ENCODE data around the gene CEP112. TPM values are rescaled to one million over a fixed set of nuclear protein-coding genes. Genes with fewer than 3 reads are reported as not detected.

CEP112 gene
- total and polyA plus RNA-seq, 10 of the 15 experiments (the other 5 are each of a cell fraction or from before 2014, with no cell fraction given) = 0.11 to 3.8 (median 0.32) TPM; not detected in 1

DNA sequence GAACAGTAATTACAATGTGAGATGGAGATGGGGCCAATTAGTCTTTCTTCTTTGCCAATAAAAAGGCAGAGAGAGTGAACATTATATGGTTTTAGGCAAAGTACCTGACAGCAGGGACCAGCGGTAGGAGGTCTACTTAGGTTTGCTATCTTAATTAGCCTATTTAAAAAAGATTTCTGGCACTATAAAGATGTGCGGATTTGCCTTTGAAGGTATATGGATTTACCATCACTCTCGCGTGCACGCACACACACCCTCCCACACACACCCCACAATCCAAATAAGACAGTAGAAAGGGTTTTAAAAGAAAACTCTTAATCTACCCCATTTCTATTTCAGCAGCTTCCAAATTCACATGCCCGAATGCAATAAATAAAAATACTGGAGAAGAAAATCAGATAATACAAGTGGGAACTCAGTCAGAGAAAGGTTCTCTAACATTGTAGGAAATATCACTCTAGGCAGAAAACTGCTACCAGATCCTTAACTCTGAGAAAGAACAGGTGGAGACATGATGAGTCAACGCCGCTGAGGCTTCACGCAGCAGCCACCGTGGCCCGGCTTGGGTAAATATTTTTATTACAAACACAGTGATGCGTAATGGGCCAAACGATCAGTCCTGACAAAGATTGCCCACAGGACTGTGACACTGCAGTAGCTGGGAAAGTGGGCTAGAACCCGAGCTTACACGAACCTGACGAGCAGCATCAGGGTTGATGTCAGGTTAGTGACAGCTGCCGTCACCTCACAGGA, 563.9 kb downstream of the CEP112 start:
- in situ Hi-C loops (cut with MboI) = no loop called here
- intact Hi-C loops (cut with micrococcal nuclease; ENCODE audit: unreplicated experiment) = no loop called here
- TF ChIP-seq SMARCA5 (IDR thresholded peaks at IDR 0.05) (no peak), ZNF622 (IDR thresholded peaks at IDR 0.05) (no peak), EP300 (IDR thresholded peaks at IDR 0.05; ENCODE audit: borderline replicate concordance in 1 of 2, control insufficient read depth in 1 of 2, low read depth in 2 of 2, low read length in 2 of 2) (no peak), DPF2 (IDR thresholded peaks at IDR 0.05) (no peak), TCF7 (IDR thresholded peaks at IDR 0.05; ENCODE audit: borderline replicate concordance) (no peak), HDAC6 (IDR thresholded peaks at IDR 0.05; ENCODE audit: unreplicated experiment) (no peak), SP1 (IDR thresholded peaks at IDR 0.05; ENCODE audit: low read depth, low read length) (no peak), YBX1 (IDR thresholded peaks at IDR 0.05) (no peak), ETV6 (conservative IDR thresholded peaks at IDR 0.05 in 1 of 2, IDR thresholded peaks at IDR 0.05 in 1 of 2; ENCODE audit: borderline replicate concordance in 1 of 2, low read depth in 1 of 2) (no peak), RELA (IDR thresholded peaks at IDR 0.05; ENCODE audit: borderline replicate concordance, partially characterized antibody) (no peak)
- TF ChIP-seq, protein P1, sequence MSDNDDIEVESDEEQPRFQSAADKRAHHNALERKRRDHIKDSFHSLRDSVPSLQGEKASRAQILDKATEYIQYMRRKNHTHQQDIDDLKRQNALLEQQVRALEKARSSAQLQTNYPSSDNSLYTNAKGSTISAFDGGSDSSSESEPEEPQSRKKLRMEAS (IDR thresholded peaks at IDR 0.05; ENCODE audit: low read depth, low read length) = no peak
- TF ChIP-seq, protein P2, sequence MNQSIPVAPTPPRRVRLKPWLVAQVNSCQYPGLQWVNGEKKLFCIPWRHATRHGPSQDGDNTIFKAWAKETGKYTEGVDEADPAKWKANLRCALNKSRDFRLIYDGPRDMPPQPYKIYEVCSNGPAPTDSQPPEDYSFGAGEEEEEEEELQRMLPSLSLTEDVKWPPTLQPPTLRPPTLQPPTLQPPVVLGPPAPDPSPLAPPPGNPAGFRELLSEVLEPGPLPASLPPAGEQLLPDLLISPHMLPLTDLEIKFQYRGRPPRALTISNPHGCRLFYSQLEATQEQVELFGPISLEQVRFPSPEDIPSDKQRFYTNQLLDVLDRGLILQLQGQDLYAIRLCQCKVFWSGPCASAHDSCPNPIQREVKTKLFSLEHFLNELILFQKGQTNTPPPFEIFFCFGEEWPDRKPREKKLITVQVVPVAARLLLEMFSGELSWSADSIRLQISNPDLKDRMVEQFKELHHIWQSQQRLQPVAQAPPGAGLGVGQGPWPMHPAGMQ (IDR thresholded peaks at IDR 0.05; ENCODE audit: borderline replicate concordance) = no peak
- H4K20me1 ChIP-seq (ENCODE audit: control insufficient read depth, insufficient read depth) = no peaks in the 10 kb centered on the region
- H3K79me2 ChIP-seq (ENCODE audit: control insufficient read depth, insufficient read depth, low read length) = no peaks in the 10 kb centered on the region
- ATAC-seq (no peak), FAIRE-seq (no peak), DNase-seq (ENCODE audit: low read depth, low spot score) (no peak)
- H3K4me3 ChIP-seq = no peak overlapping the region
- no peaks in the 10 kb centered on the region for H3K36me3 ChIP-seq (ENCODE audit: control insufficient read depth in 2 of 2, insufficient read depth in 2 of 2, low read length in 1 of 2)
- no TSS peak for BruUV-seq (replicated peaks)
- RAD21 ChIA-PET (ENCODE audit: unreplicated experiment) = no interaction called here
- H3K4me1 ChIP-seq (ENCODE audit: control insufficient read depth, insufficient read depth, low read length) = no peaks in the 10 kb centered on the region
- no peaks in the 10 kb centered on the region for H3K9me3 ChIP-seq (replicated peaks; ENCODE audit: control insufficient read depth, insufficient read depth, low read length)
- H3K27me3 ChIP-seq (replicated peaks in 1 of 2; ENCODE audit: control insufficient read depth in 2 of 2, insufficient read depth in 2 of 2, low read length in 1 of 2) = no peaks in the 10 kb centered on the region
- SMC1A ChIA-PET (ENCODE audit: uncharacterized antibody, unreplicated experiment) = interaction anchor here (0.6 to 1.4 kb wide), 2 partner anchors 16 to 166 kb away, joined by 3 read pairs; no protein-coding TSS in a partner anchor
- CTCF ChIA-PET = no interaction called here
- POLR2A ChIA-PET = no interaction called here
- H2AFZ ChIP-seq (ENCODE audit: control insufficient read depth, low read depth, low read length) = no peak overlapping the region
- H3K9ac ChIP-seq (ENCODE audit: control insufficient read depth, insufficient read depth, low read length) = no peak overlapping the region
- no peak overlapping the region for H3K27ac ChIP-seq (ENCODE audit: control insufficient read depth, insufficient read depth)
- no peak overlapping the region for H3K4me2 ChIP-seq (ENCODE audit: control insufficient read depth, insufficient read depth)
- 49% methylated on average over 17 of the region's 17 CpGs for WGBS (ENCODE audit: insufficient coverage, insufficient replicate concordance, low lambda C conversion rate, missing lambda C conversion rate)

Measured in GM12878 (cell line).